Vagina (tissue), 2 donors: ENCODE results near the gene TEX2. TPM values are rescaled to one million over a fixed set of nuclear protein-coding genes. Genes with fewer than 3 reads are reported as not detected.

ENCODE experiments used
- DNase-seq, 2 donors: peaks; one replicate each; pipeline ENCODE4 v3.0.0-alpha.2; 2017; ENCODE audit errors: extremely low spot score in 2 of 2
- H3K27ac ChIP-seq: fragments of 200-600 bp; sonication (generic); one replicate; pipeline ENCODE4 v1.5.1; 2019
- H3K27me3 ChIP-seq: fragments of 200-600 bp; sonication (generic); one replicate; pipeline ENCODE4 v1.5.1; 2019
- H3K36me3 ChIP-seq, 2 donors: fragments of 200-600 bp; sonication (generic); one replicate each; pipeline ENCODE4 v1.5.1; 2017 to 2019
- H3K4me1 ChIP-seq: fragments of 200-600 bp; sonication (generic); one replicate; pipeline ENCODE4 v1.5.1; 2019
- H3K4me3 ChIP-seq, 2 donors: fragments of 200-600 bp; sonication (generic); 1 replicate in 1 of 2; 2 replicates in 1 of 2; pipeline ENCODE4 v1.5.1; 2016 to 2019
- H3K9me3 ChIP-seq: fragments of 200-600 bp; sonication (generic); one replicate; pipeline ENCODE4 v1.5.1; 2019
- CTCF ChIP-seq, 3 experiments: fragments of 450-650 bp in 2 of 3; fragments of 200-600 bp in 1 of 3; sonication (generic) in 1 of 3; IDR thresholded peaks; one replicate each; pipeline ENCODE4 v1.5.1; 2017 to 2019; ENCODE audit warnings: antibody characterized with exemption in 3 of 3, mild to moderate bottlenecking in 2 of 3, moderate library complexity in 2 of 3
- POLR2A ChIP-seq, 2 donors: fragments of 450-650 bp; IDR thresholded peaks; one replicate each; pipeline ENCODE4 v1.6.1; 2017; ENCODE audit warnings: antibody characterized with exemption in 2 of 2, mild to moderate bottlenecking in 2 of 2, moderate library complexity in 2 of 2
- POLR2AphosphoS5 ChIP-seq, 2 donors: sonication (generic); formaldehyde crosslinking; IDR thresholded peaks; one replicate each; pipeline ENCODE4 v1.9.0; 2017; ENCODE audit warnings: antibody characterized with exemption in 2 of 2, mild to moderate bottlenecking in 2 of 2, low read depth in 1 of 2; ENCODE audit not compliant: insufficient read depth in 1 of 2
- intact Hi-C: fragments of 100-400 bp; cut with DNase I; formaldehyde crosslinking; loops from one replicate; pipeline ENCODE4 v1.15.1; 2023
- total RNA-seq: library from RNA; depleted of rRNA; stranded (reverse); fragments of >200 nt; gene quantifications from one replicate; pipeline ENCODE4 v1.2.3, GENCODE V29; 2016

Gene TEX2
- total RNA-seq, 1 donor from 2014 or later, result 32.4 TPM

- H3K4me1 ChIP-seq, result peaks cover under 1% of the 10 kb centered on the region
- DNase-seq, result no peak
- H3K4me3 ChIP-seq, result no peak overlapping the region
- intact Hi-C loops, result loop anchor here (10.0 kb wide), 1 partner anchor 225 kb away; the partner anchor contains the start of genes CSHL1 and GH1
- no peaks in the 10 kb centered on the region for H3K9me3 ChIP-seq
- no peak for TF ChIP-seq POLR2AphosphoS5 (IDR thresholded peaks at IDR 0.05; ENCODE audit: insufficient read depth in 1 of 2, low read depth in 1 of 2)
- no peaks in the 10 kb centered on the region for H3K36me3 ChIP-seq
- H3K27ac ChIP-seq, result no peak overlapping the region
- no peaks in the 10 kb centered on the region for H3K27me3 ChIP-seq
Measured at GRCh38 chr17:64139542-64139941, 123.5 kb downstream of the TEX2 start.

GRCh38 chr17:64138441-64138840 is 124.6 kb downstream of the TEX2 start:
- intact Hi-C loops, result loop anchor here (10.0 kb wide), 1 partner anchor 224 kb away; the partner anchor contains the start of genes CSHL1 and GH1
- Histone ChIP-seq H3K9me3 (no peaks in the 10 kb centered on the region), H3K4me3 (no peak overlapping the region), H3K36me3 (no peaks in the 10 kb centered on the region), H3K27ac (no peak overlapping the region), H3K27me3 (no peaks in the 10 kb centered on the region), H3K4me1 (no peaks in the 10 kb centered on the region)
- DNase-seq, result no peak
- TF ChIP-seq POLR2AphosphoS5 (IDR thresholded peaks at IDR 0.05; ENCODE audit: insufficient read depth in 1 of 2, low read depth in 1 of 2), result no peak
- TF ChIP-seq CTCF (IDR thresholded peaks at IDR 0.05), result no peak
- no peak for TF ChIP-seq POLR2A (IDR thresholded peaks at IDR 0.05)

- no peak overlapping the region for H3K4me3 ChIP-seq
- peaks cover 12% of the 10 kb centered on the region for H3K4me1 ChIP-seq
- H3K27ac ChIP-seq, result no peak overlapping the region
- H3K27me3 ChIP-seq, result no peaks in the 10 kb centered on the region
- H3K36me3 ChIP-seq, result no peaks in the 10 kb centered on the region
- TF ChIP-seq POLR2AphosphoS5 (IDR thresholded peaks at IDR 0.05; ENCODE audit: insufficient read depth in 1 of 2, low read depth in 1 of 2), result no peak
- no peak for TF ChIP-seq POLR2A (IDR thresholded peaks at IDR 0.05)
- no peak for TF ChIP-seq CTCF (IDR thresholded peaks at IDR 0.05)
- no peak for DNase-seq
- intact Hi-C loops, result loop anchor here (2.0 to 10.0 kb wide), 3 partner anchors 72 to 220 kb away; partner anchors contain the start of genes CSHL1 and GH1
- H3K9me3 ChIP-seq, result no peaks in the 10 kb centered on the region
Measured at GRCh38 chr17:64135000-64135399, 128.1 kb downstream of the TEX2 start.

DNA sequence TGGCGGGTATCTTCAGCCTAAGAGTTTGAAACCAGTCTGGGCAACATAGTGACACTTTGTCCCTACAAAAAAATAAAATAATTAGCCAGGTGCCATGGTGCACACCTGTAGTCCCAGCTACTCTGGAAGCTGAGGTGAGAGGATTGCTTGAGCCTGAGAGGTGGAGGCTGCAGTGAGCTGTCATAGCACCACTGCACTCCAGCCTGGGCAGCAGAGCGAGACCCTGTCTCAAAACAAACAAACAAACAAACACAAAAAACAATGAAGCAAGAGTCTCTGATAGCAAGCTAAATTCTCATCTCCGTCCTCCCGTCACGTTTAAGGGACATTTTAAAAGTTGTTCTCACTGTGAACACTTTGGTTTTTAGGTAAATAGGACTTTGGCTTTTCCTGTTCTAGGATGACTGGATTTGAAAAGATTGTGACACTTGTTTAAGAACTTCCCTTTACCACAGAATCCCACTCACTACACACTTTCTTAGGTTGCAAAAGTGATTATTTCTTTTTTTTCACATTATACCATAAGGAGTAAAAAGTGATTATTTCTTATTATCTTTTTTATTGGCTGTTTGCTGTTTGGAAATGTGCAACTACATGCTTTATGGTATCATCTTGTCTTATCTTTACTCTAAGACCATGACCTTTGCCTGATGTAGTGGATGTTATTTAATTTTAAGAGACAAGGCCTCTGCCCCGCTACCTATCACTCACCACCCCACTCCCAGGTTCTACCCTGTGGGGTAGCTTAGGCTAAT is 128.7 kb downstream of the TEX2 start:
- intact Hi-C loops, result loop anchor here (2.0 to 10.0 kb wide), 3 partner anchors 72 to 220 kb away; partner anchors contain the start of genes CSHL1 and GH1
- TF ChIP-seq POLR2AphosphoS5 (IDR thresholded peaks at IDR 0.05; ENCODE audit: insufficient read depth in 1 of 2, low read depth in 1 of 2) (no peak), POLR2A (IDR thresholded peaks at IDR 0.05) (no peak), CTCF (IDR thresholded peaks at IDR 0.05) (no peak)
- Histone ChIP-seq H3K27me3 (no peaks in the 10 kb centered on the region), H3K4me3 (no peak overlapping the region), H3K9me3 (no peaks in the 10 kb centered on the region), H3K36me3 (no peaks in the 10 kb centered on the region), H3K4me1 (peaks cover 12% of the 10 kb centered on the region), H3K27ac (no peak overlapping the region)
- peak in 1 of 2 donors; percentile 56 for DNase-seq

GRCh38 chr17:64133546-64134215 is 129.4 kb downstream of the TEX2 start:
- TF ChIP-seq POLR2A (IDR thresholded peaks at IDR 0.05) (no peak), POLR2AphosphoS5 (IDR thresholded peaks at IDR 0.05; ENCODE audit: insufficient read depth in 1 of 2, low read depth in 1 of 2) (peak in 1 of 2 donors; percentile 58), CTCF (IDR thresholded peaks at IDR 0.05) (peak; percentile 33 to 74 (median 38))
- H3K27me3 ChIP-seq, result no peaks in the 10 kb centered on the region
- H3K4me1 ChIP-seq, result peaks cover 17% of the 10 kb centered on the region
- DNase-seq, result peak in 1 of 2 donors; percentile 85
- no peaks in the 10 kb centered on the region for H3K9me3 ChIP-seq
- H3K36me3 ChIP-seq, result no peaks in the 10 kb centered on the region
- no peak overlapping the region for H3K4me3 ChIP-seq
- intact Hi-C loops, result loop anchor here (2.0 to 10.0 kb wide), 3 partner anchors 71 to 219 kb away; partner anchors contain the start of genes CSHL1 and GH1
- peak overlapping the region; percentile 89 for H3K27ac ChIP-seq
